Activated CD4-positive, alpha-beta T cell treated with anti-CD3 and anti-CD28 coated beads, Interleukin-2, amount 10 ng/mL, durations not matched to agents 7 days and 5 days (primary cell): ENCODE measurements around the gene GALNT17. TPM values are rescaled to one million over a fixed set of nuclear protein-coding genes. Genes with fewer than 3 reads are reported as not detected.

Experiments used
- CTCF ChIA-PET: fragments of 350-600 bp; sonication (Branson Sonifier 250); formaldehyde crosslinking; loops from one replicate; lab custom pipeline; 2021; ENCODE audit warnings: antibody characterized with exemption; lab: Charles Lee
- POLR2A ChIA-PET: fragments of 350-600 bp; sonication (Branson Sonifier 250); formaldehyde crosslinking; loops from one replicate; lab custom pipeline; 2021; ENCODE audit warnings: antibody characterized with exemption; lab: Charles Lee
- DNase-seq: peaks from one replicate; pipeline ENCODE4 v3.0.0-alpha.2; 2020
- H3K27ac Mint-ChIP-seq: one replicate; pipeline ENCODE4 v1.8.0; 2021; ENCODE audit warnings: mild to moderate bottlenecking, moderate library complexity, mixed read lengths
- H3K27me3 Mint-ChIP-seq: one replicate; pipeline ENCODE4 v1.8.0; 2021; ENCODE audit warnings: mixed read lengths
- H3K36me3 Mint-ChIP-seq: one replicate; pipeline ENCODE4 v1.8.0; 2021; ENCODE audit warnings: low read depth, mixed read lengths
- H3K4me1 Mint-ChIP-seq: one replicate; pipeline ENCODE4 v1.8.0; 2021; ENCODE audit warnings: mixed read lengths
- H3K4me3 Mint-ChIP-seq: one replicate; pipeline ENCODE4 v1.8.0; 2021; ENCODE audit warnings: mild to moderate bottlenecking, moderate library complexity, mixed read lengths
- H3K9me3 Mint-ChIP-seq: one replicate; pipeline ENCODE4 v1.8.0; 2021; ENCODE audit warnings: mixed read lengths
- microRNA-seq: library from miRNA; unstranded; fragments of <30 nt; microRNA quantifications from one replicate; pipeline ENCODE4 v1.2.0, GENCODE V29; 2021; ENCODE audit warnings: borderline microRNAs expressed, borderline replicate concordance
- total RNA-seq, 2 experiments: library from RNA; stranded (reverse); gene quantifications; one replicate each; pipeline ENCODE4 v1.2.3, GENCODE V29; 2021

Gene GALNT17
- total RNA-seq, 2 experiments from 2014 or later: not detected

DNA sequence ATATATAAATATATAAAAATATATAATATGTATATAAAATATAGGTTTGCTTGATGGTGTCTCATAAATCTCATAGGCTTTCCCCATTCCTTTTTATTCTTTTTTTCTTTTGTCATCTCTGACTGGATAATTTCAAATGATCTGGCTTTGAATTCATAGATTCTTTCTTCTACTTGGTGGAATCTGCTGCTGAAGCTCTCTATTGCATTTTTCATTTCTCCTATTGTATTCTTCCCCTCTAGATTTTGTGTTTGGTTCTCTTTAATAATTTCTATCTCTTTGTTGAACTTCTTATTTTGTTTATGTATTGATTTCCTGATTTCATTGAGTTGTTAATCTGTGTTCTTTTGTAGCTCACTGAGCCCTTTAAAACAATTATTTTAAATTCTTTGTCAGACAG lies 629.4 kb downstream of the GALNT17 start:
- ChIA-PET CTCF (no interaction called here), POLR2A (no interaction called here)
- no peak for DNase-seq
- Mint-ChIP-seq H3K9me3 (peaks cover 11% of the 10 kb centered on the region), H3K36me3 (no peaks in the 10 kb centered on the region), H3K4me1 (no peaks in the 10 kb centered on the region), H3K27me3 (no peaks in the 10 kb centered on the region), H3K4me3 (no peak overlapping the region), H3K27ac (no peak overlapping the region)

Small RNAs within 50 kb of the gene (microRNA-seq; reads per million reads assigned to microRNA genes)
- gene MIR3914-1 (not detected), gene MIR3914-2 (not detected)
